GM12873 (cell line): ENCODE data around the gene CARNS1.

ENCODE experiments used
- CTCF ChIP-seq: IDR thresholded peaks from 2 replicates; pipeline ENCODE4 v1.5.1; 2012; ENCODE audit warnings: low read depth, mild to moderate bottlenecking, moderate library complexity, low read length, control low read depth; ENCODE audit not compliant: insufficient read depth; ENCODE audit errors: missing control alignments

CARNS1 gene

DNA sequence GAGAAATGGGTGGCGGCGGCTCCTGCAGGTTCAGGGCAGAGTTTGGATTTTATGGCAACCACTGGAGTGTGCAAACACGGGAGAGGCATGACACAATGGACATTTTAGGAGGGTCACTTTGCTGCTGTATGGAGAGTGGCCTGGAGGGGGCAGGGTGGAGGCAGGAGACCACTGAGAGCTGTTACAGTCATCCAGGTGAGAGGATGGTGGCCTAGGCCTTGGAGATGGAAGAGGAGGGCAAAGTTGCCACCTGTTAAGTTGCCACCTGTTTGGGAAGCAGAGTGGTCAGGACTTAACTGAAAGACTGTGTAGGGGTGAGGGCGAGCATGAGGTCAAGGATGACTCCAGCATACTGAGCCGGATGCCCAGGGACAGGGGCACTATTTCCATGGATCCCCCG lies 26.0 kb upstream of the CARNS1 start:
- peak; percentile 81 for TF ChIP-seq CTCF

DNA sequence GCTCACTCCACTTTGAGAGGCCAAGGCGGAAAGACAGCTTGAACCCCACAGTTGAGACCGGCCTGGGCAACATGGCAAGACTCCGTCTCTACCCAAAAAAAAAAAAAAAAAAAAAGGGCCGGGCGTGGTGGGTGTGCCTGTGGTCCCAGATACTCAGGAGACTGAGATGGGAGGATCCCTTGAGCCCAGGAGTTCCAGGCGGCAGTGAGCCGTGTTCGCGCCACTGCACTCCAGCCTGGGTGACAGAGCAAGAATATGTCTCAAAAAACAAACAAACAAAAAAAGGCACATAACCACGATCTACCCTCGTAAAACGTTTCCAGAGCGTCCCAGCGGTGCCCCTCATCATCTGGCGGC lies 24.6 kb upstream of the CARNS1 start:
- TF ChIP-seq CTCF: no peak

DNA sequence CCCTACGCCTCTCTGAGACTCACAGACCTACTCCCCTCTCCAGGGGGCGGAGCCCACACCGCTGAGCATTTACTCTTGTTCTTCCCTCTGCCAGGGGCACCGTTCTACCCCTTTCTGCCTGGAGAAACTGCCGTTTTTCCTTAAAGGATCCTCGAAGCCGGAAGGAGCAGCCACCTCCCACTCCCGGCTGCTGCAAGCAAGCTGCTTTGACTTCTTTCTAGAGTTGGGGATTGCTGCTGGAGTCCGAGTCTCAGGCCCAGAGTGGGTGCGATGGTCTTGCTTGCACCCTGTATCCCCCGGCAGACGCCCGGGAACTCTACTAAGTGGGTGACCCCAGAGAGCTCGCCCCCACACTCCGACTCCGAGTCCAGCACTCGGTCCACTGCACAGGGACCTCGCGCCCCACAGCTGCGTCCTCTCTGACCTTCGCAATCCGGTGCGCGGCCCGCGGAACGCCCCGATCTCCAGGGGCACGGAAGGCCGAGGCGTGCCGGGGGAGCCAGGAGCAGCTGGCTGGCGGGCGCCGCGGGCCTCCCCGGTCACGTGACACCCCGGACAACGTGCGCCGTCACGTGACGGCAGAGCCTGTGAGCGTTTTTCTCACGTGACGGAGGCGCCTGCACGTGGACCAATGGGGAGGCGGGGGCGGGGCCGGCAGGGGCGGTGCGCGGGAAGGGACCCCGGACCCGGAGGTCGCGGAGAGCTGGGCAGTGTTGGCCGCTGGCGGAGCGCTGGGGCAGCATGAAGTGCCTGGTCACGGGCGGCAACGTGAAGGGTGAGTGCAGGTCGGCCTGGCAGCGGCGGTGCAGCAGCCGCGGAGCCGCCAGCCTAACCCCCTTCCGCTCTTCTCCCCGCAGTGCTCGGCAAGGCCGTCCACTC lies 23.9 kb upstream of the CARNS1 start, which contains the start of gene RAD9A:
TSS of gene RAD9A (plus strand) at position 683 of the 879 bp plus-strand sequence. CDS start at position 742, 59 bp downstream.
- TF ChIP-seq CTCF: no peak

DNA sequence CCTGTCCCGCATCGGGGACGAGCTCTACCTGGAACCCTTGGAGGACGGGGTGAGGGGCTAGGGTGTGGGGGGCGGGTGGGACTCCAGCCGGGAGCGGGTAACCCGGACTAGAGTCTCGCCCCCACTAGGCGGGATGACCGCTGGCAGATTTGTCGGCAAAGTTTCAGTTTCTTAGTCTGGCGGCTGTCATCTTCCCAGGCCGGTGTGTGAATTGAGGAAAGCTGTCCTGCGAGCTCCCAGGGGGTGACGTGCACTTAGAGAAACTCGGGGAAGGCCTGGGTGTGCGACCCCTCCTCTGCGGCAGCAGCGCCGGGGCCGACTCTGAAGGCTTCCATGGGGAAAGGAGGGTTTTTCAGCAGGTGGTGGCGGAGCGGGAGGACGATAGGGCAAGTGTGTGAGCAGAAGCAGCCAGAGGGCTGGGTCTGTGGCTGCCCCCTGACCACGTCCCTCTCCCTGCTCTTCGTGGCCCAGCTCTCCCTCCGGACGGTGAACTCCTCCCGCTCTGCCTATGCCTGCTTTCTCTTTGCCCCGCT lies 23.2 kb upstream of the CARNS1 start:
- no peak for TF ChIP-seq CTCF

DNA sequence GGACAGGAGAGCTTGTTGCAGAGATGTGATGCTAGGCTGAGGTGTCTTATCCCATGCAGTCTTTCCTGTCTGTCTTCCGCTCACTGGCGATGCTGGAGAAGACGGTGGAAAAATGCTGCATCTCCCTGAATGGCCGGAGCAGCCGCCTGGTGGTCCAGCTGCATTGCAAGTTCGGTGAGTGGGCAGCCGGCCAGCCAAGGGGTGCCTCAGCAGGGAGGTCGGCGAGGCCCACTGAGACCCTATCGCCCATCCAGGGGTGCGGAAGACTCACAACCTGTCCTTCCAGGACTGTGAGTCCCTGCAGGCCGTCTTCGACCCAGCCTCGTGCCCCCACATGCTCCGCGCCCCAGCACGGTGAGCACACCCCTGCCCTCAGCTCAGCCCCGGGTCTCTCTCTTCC lies 22.0 kb upstream of the CARNS1 start:
- no peak for TF ChIP-seq CTCF

DNA sequence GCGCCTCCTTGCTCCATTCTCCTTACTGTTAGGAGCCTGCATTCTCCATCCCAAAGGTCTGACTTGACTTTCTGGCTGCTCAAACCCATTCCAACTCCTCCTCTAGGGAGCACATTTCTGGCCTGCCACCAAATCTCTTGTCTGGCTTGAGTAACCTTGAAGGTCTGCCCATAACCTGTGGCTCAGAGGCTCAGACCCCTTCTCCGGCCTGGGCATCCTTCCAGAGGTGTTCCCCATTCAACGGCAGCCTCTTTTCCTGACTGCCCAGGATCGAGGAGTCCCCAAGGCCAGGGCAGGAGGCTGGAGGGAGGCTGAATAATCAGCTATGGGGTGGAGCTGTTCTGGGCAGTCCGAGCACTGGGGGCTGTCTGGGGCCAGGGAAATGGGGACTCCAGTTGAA lies 21.5 kb upstream of the CARNS1 start:
- no peak for TF ChIP-seq CTCF

GRCh38 chr11:67395555-67396258 lies 19.8 kb upstream of the CARNS1 start:
- TF ChIP-seq CTCF: no peak
